ENCODE data around the gene RNF181. TPM values are rescaled to one million over a fixed set of nuclear protein-coding genes. Genes with fewer than 3 reads are reported as not detected.

RNF181 gene
- polyA plus RNA-seq, 1 of the 3 experiments (the other 2 are of a cell fraction): 312 TPM

GRCh38 chr2:85560812-85561279 is 34.7 kb upstream of the RNF181 start:
- WGBS (ENCODE audit: low lambda C conversion rate): 8% methylated on average over 14 of the region's 14 CpGs
- H3K9ac ChIP-seq: peak overlapping the region; percentile 86
- H2AFZ ChIP-seq (ENCODE audit: low read depth): peak overlapping the region; percentile 100
- H4K20me1 ChIP-seq (ENCODE audit: insufficient read depth): no peaks in the 10 kb centered on the region
- peak overlapping the region; percentile 65 to 97 for H3K4me3 ChIP-seq (ENCODE audit: low read depth in 2 of 2, low read length in 1 of 2)
- peaks cover 6 to 21% of the 10 kb centered on the region in 2 experiments for H3K36me3 ChIP-seq (replicated peaks in 1 of 2; ENCODE audit: control insufficient read depth in 1 of 2, insufficient read depth in 2 of 2, low read length in 1 of 2)
- no peaks in the 10 kb centered on the region for H3K9me2 ChIP-seq
- peaks cover 42% of the 10 kb centered on the region for H3K79me2 ChIP-seq (ENCODE audit: insufficient read depth)
- peaks cover 4% of the 10 kb centered on the region for H3F3A ChIP-seq (replicated peaks; ENCODE audit: insufficient read depth)
- no peaks in the 10 kb centered on the region; a peak in 2 of 4 replicates for H3K4me1 ChIP-seq (ENCODE audit: control insufficient read depth in 1 of 2, insufficient read depth in 2 of 2, low read depth in 1 of 2, low read length in 1 of 2)
- no peaks in the 10 kb centered on the region for H3K27me3 ChIP-seq (ENCODE audit: insufficient read depth)
- H3K9me3 ChIP-seq: no peaks in the 10 kb centered on the region
- DNase-seq: no peak
- peak overlapping the region; percentile 80 for H3K4me2 ChIP-seq
- peak overlapping the region in 1 of 2 experiments; percentile 40; a peak in 3 of 4 replicates for H3K27ac ChIP-seq (ENCODE audit: low read depth in 2 of 2, low read length in 1 of 2)
- no peak for TF ChIP-seq FOXJ3 (CRISPR knock-in tag; IDR thresholded peaks at IDR 0.05)
- TF ChIP-seq CHD2 (IDR thresholded peaks at IDR 0.05; ENCODE audit: low read length, partially characterized antibody): no peak
- no peak for TF ChIP-seq RAD21 (IDR thresholded peaks at IDR 0.05; ENCODE audit: low read length)
- TF ChIP-seq REST (IDR thresholded peaks at IDR 0.05; ENCODE audit: low read depth, low read length): no peak
- no peak for TF ChIP-seq FOSL2 (IDR thresholded peaks at IDR 0.05; ENCODE audit: borderline replicate concordance, low read depth)
- TF ChIP-seq TEAD4 (IDR thresholded peaks at IDR 0.05; ENCODE audit: borderline replicate concordance, insufficient read depth): no peak
- no peak for TF ChIP-seq ZBTB33 (IDR thresholded peaks at IDR 0.05; ENCODE audit: borderline replicate concordance, low read depth)
- TF ChIP-seq USF1 (IDR thresholded peaks at IDR 0.05; ENCODE audit: borderline replicate concordance, low read depth): no peak
- TF ChIP-seq RXRA (IDR thresholded peaks at IDR 0.05; ENCODE audit: borderline replicate concordance, low read depth): no peak
- TF ChIP-seq YY1 (IDR thresholded peaks at IDR 0.05; ENCODE audit: low read depth): no peak
- TF ChIP-seq MXI1 (IDR thresholded peaks at IDR 0.05; ENCODE audit: low read depth, low read length): no peak; the same call in 1 of the 2 replicates
- no peak for TF ChIP-seq IRF3 (IDR thresholded peaks at IDR 0.05; ENCODE audit: low read depth, low read length)
- TF ChIP-seq CTCF (IDR thresholded peaks at IDR 0.05): no peak
- no peak for TF ChIP-seq JUND (IDR thresholded peaks at IDR 0.05)
- no peak for TF ChIP-seq ELF1 (IDR thresholded peaks at IDR 0.05)
- TF ChIP-seq POLR2AphosphoS5 (IDR thresholded peaks at IDR 0.05; ENCODE audit: low read depth, low read length): no peak
- TF ChIP-seq GABPA (IDR thresholded peaks at IDR 0.05; ENCODE audit: low read depth): no peak
- no peak for TF ChIP-seq USF2 (IDR thresholded peaks at IDR 0.05; ENCODE audit: borderline replicate concordance, low read depth, low read length)
- no peak for TF ChIP-seq FOXM1 (IDR thresholded peaks at IDR 0.05; ENCODE audit: low read depth)
- POLR2A ChIA-PET: interaction anchor here (1.0 to 2.3 kb wide), 9 partner anchors 9 to 142 kb away, joined by 4 to 19 read pairs (median 5); partner anchors contain the start of genes C2orf68, MAT2A and SH2D6
- CTCF ChIA-PET: interaction anchor here (0.7 to 16.6 kb wide), 7 partner anchors 9 to 261 kb away, joined by 3 to 364 read pairs (median 5); partner anchors contain the start of genes MAT2A and SH2D6
